ENCODE data around the gene SLC16A9. TPM values are rescaled to one million over a fixed set of nuclear protein-coding genes. Genes with fewer than 3 reads are reported as not detected.

SLC16A9 gene
- polyA plus RNA-seq, 1 of the 3 experiments (the other 2 are of a cell fraction): 4.7 TPM

DNA sequence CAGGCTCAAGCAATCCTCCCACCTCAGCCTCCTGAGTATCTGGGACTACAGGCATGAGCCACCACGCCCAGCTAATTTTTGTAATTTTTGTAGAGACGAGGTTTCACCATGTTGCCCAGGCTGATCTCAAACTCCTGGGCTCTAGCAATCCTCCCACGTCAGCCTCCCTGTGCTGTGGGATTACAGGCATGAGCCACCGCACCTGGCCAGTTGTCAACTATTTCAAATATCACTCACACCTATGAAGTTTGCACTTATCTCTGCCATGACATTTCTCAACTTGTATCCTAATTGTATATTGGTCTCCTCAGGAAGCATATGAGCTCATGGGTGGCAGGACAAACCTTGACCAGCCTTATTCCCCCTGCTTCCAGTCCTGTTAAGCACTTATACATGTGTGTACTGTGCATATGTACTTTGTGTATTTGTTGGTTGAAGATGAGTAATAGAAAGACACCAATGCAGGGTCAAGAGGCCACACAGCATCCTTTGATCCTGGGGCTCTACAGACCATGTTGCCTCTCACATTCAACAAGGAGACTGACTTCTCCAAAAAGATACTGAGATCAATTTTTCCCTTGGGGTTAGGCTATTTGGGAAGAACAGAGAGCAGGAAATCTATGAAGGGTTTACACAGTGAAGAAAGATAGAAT is 82.2 kb downstream of the SLC16A9 start:
- no peaks in the 10 kb centered on the region for H3K79me2 ChIP-seq (ENCODE audit: insufficient read depth)
- H2AFZ ChIP-seq (ENCODE audit: low read depth): no peak overlapping the region
- no peaks in the 10 kb centered on the region for H3F3A ChIP-seq (replicated peaks; ENCODE audit: insufficient read depth)
- no peaks in the 10 kb centered on the region for H3K9me3 ChIP-seq
- no peaks in the 10 kb centered on the region for H4K20me1 ChIP-seq (ENCODE audit: insufficient read depth)
- H3K4me3 ChIP-seq (ENCODE audit: low read depth in 2 of 2, low read length in 1 of 2): no peak overlapping the region
- H3K27me3 ChIP-seq (ENCODE audit: insufficient read depth): no peaks in the 10 kb centered on the region
- H3K36me3 ChIP-seq (replicated peaks in 1 of 2; ENCODE audit: control insufficient read depth in 1 of 2, insufficient read depth in 2 of 2, low read length in 1 of 2): no peaks in the 10 kb centered on the region
- 77% methylated on average over 4 of the region's 4 CpGs for WGBS (ENCODE audit: low lambda C conversion rate)
- CTCF ChIA-PET: interaction anchor here (1.0 to 8.2 kb wide), 5 partner anchors 181 to 675 kb away, joined by 3 to 85 read pairs (median 21); no protein-coding TSS in a partner anchor
- H3K4me2 ChIP-seq: no peak overlapping the region
- DNase-seq: no peak
- H3K9ac ChIP-seq: no peak overlapping the region
- no peaks in the 10 kb centered on the region for H3K9me2 ChIP-seq
- H3K27ac ChIP-seq (ENCODE audit: low read depth in 2 of 2, low read length in 1 of 2): no peak overlapping the region
- TF ChIP-seq FOXJ3 (CRISPR knock-in tag; IDR thresholded peaks at IDR 0.05): no peak
- TF ChIP-seq TEAD4 (IDR thresholded peaks at IDR 0.05; ENCODE audit: borderline replicate concordance, insufficient read depth): no peak
- TF ChIP-seq TCF12 (IDR thresholded peaks at IDR 0.05): no peak
- no peak for TF ChIP-seq TAF1 (IDR thresholded peaks at IDR 0.05; ENCODE audit: borderline replicate concordance, low read depth, low read length)
- TF ChIP-seq FOSL2 (IDR thresholded peaks at IDR 0.05; ENCODE audit: borderline replicate concordance, low read depth): no peak
- TF ChIP-seq NFIC (IDR thresholded peaks at IDR 0.05; ENCODE audit: borderline replicate concordance): no peak
- TF ChIP-seq EP300 (IDR thresholded peaks at IDR 0.05; ENCODE audit: borderline replicate concordance in 1 of 2, low read depth in 1 of 2, low read length in 1 of 2): no peak
- no peak for TF ChIP-seq EZH2phosphoT487 (IDR thresholded peaks at IDR 0.05; ENCODE audit: borderline replicate concordance, low read depth)
- TF ChIP-seq MXI1 (IDR thresholded peaks at IDR 0.05; ENCODE audit: low read depth, low read length): no peak
- TF ChIP-seq, protein P1, sequence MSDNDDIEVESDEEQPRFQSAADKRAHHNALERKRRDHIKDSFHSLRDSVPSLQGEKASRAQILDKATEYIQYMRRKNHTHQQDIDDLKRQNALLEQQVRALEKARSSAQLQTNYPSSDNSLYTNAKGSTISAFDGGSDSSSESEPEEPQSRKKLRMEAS (IDR thresholded peaks at IDR 0.05; ENCODE audit: low read depth): no peak
- no peak for TF ChIP-seq RXRA (IDR thresholded peaks at IDR 0.05; ENCODE audit: borderline replicate concordance, low read depth)
- no peak for TF ChIP-seq GABPA (IDR thresholded peaks at IDR 0.05; ENCODE audit: low read depth)
- no peak for TF ChIP-seq RCOR1 (IDR thresholded peaks at IDR 0.05; ENCODE audit: low read length)
- no peak for TF ChIP-seq GATA2 (CRISPR knock-in tag; IDR thresholded peaks at IDR 0.05)
- TF ChIP-seq, protein P2, sequence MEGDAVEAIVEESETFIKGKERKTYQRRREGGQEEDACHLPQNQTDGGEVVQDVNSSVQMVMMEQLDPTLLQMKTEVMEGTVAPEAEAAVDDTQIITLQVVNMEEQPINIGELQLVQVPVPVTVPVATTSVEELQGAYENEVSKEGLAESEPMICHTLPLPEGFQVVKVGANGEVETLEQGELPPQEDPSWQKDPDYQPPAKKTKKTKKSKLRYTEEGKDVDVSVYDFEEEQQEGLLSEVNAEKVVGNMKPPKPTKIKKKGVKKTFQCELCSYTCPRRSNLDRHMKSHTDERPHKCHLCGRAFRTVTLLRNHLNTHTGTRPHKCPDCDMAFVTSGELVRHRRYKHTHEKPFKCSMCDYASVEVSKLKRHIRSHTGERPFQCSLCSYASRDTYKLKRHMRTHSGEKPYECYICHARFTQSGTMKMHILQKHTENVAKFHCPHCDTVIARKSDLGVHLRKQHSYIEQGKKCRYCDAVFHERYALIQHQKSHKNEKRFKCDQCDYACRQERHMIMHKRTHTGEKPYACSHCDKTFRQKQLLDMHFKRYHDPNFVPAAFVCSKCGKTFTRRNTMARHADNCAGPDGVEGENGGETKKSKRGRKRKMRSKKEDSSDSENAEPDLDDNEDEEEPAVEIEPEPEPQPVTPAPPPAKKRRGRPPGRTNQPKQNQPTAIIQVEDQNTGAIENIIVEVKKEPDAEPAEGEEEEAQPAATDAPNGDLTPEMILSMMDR (IDR thresholded peaks at IDR 0.05): no peak
- TF ChIP-seq, protein P3, sequence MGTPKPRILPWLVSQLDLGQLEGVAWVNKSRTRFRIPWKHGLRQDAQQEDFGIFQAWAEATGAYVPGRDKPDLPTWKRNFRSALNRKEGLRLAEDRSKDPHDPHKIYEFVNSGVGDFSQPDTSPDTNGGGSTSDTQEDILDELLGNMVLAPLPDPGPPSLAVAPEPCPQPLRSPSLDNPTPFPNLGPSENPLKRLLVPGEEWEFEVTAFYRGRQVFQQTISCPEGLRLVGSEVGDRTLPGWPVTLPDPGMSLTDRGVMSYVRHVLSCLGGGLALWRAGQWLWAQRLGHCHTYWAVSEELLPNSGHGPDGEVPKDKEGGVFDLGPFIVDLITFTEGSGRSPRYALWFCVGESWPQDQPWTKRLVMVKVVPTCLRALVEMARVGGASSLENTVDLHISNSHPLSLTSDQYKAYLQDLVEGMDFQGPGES (IDR thresholded peaks at IDR 0.05; ENCODE audit: low read depth, low read length): no peak
- TF ChIP-seq RFX5 (IDR thresholded peaks at IDR 0.05; ENCODE audit: low read length): no peak
- TF ChIP-seq, protein P4, sequence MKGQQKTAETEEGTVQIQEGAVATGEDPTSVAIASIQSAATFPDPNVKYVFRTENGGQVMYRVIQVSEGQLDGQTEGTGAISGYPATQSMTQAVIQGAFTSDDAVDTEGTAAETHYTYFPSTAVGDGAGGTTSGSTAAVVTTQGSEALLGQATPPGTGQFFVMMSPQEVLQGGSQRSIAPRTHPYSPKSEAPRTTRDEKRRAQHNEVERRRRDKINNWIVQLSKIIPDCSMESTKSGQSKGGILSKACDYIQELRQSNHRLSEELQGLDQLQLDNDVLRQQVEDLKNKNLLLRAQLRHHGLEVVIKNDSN (IDR thresholded peaks at IDR 0.05; ENCODE audit: borderline replicate concordance, low read depth): no peak
- POLR2A ChIA-PET: no interaction called here
- H3K4me1 ChIP-seq (ENCODE audit: control insufficient read depth in 1 of 2, insufficient read depth in 2 of 2, low read depth in 1 of 2, low read length in 1 of 2): peaks cover 0 to 2% of the 10 kb centered on the region in 2 experiments; a peak in 1 of 4 replicates
